Endothelial cell of umbilical vein (primary cell): ENCODE measurements around the gene DENND4B. TPM values are rescaled to one million over a fixed set of nuclear protein-coding genes. Genes with fewer than 3 reads are reported as not detected.
A peak's percentile ranks its signal among the peaks of the same experiment; 100 is the strongest.

Experiments
- Bru-seq: library from RNA; stranded (reverse); fragments of 400-500 nt; gene quantifications from one replicate; lab custom pipeline; 2021; lab: Mats Ljungman, UMichigan
- BruChase-seq, 2 experiments: library from RNA; stranded (reverse); fragments of 400-500 nt; gene quantifications; one replicate each; lab custom pipeline; 2021; lab: Mats Ljungman, UMichigan
- BruUV-seq: library from RNA; stranded (reverse); fragments of 400-500 nt; replicated peaks from 2 replicates; lab custom pipeline; 2021; lab: Mats Ljungman, UMichigan
- CTCF ChIA-PET: fragments of 300-600, 350-600 bp; sonication (Branson Sonifier 250); formaldehyde crosslinking; loops from one replicate; lab custom pipeline; 2021; ENCODE audit warnings: antibody characterized with exemption, inconsistent platforms; lab: Charles Lee
- POLR2A ChIA-PET: fragments of 300-600, 350-600 bp; sonication (Branson Sonifier 250); formaldehyde crosslinking; loops from one replicate; lab custom pipeline; 2021; ENCODE audit warnings: antibody characterized with exemption, inconsistent platforms; lab: Charles Lee
- DNase-seq: peaks from one replicate; pipeline ENCODE4 v3.0.0-alpha.2; 2011; ENCODE audit warnings: low read depth, low spot score
- FAIRE-seq: peaks from 2 replicates; lab custom pipeline; 2011; peaks lifted over from hg19 to GRCh38; lab: Jason Lieb, UNC
- H2AFZ ChIP-seq: 2 replicates; pipeline ENCODE4 v1.6.0; 2012; ENCODE audit warnings: low read depth, low read length, control low read depth, inconsistent platforms
- H3K27ac ChIP-seq: 2 replicates; pipeline ENCODE4 v1.5.1; 2011; ENCODE audit warnings: low read depth, mild to moderate bottlenecking, control low read depth, low read length, moderate library complexity; ENCODE audit not compliant: insufficient read depth
- H3K27me3 ChIP-seq, 2 experiments: 2 replicates each; pipeline versions ENCODE4 v1.6.0 to v1.6.1; 2011; ENCODE audit warnings: low read length in 2 of 2, mixed read lengths in 1 of 2; ENCODE audit not compliant: control insufficient read depth in 2 of 2, insufficient read depth in 2 of 2
- H3K36me3 ChIP-seq, 2 experiments: 2 replicates in 1 of 2; 3 replicates in 1 of 2; pipeline ENCODE4 v1.5.1; 2011; ENCODE audit warnings: low read length in 2 of 2, mild to moderate bottlenecking in 1 of 2, moderate library complexity in 1 of 2; ENCODE audit not compliant: control insufficient read depth in 2 of 2, insufficient read depth in 2 of 2; ENCODE audit errors: extremely low read depth in 1 of 2
- H3K4me1 ChIP-seq: 3 replicates; pipeline ENCODE4 v1.5.1; 2011; ENCODE audit warnings: mild to moderate bottlenecking, low read length; ENCODE audit not compliant: control insufficient read depth, insufficient read depth; ENCODE audit errors: extremely low read depth
- H3K4me2 ChIP-seq: 2 replicates; pipeline ENCODE4 v1.6.1; 2011; ENCODE audit warnings: low read length, control low read depth, mixed read lengths; ENCODE audit not compliant: insufficient read depth
- H3K4me3 ChIP-seq, 3 experiments: fragments of 200-600 bp in 1 of 3; sonication (generic), shearing (Covaris generic) in 1 of 3; replicated peaks in 1 of 3; 2 replicates each; pipeline ENCODE4 v1.5.1; 2011 to 2016; ENCODE audit warnings: control low read depth in 3 of 3, low read length in 3 of 3, mild to moderate bottlenecking in 2 of 3, inconsistent platforms in 1 of 3, low read depth in 1 of 3, moderate library complexity in 1 of 3; ENCODE audit not compliant: insufficient read depth in 1 of 3
- H3K79me2 ChIP-seq: 2 replicates; pipeline ENCODE4 v1.6.0; 2012; ENCODE audit warnings: low read length, inconsistent platforms; ENCODE audit not compliant: control insufficient read depth, insufficient read depth
- H3K9ac ChIP-seq: replicated peaks from 2 replicates; pipeline ENCODE3; 2011; ENCODE audit warnings: low read length, control low read depth; ENCODE audit not compliant: insufficient read depth; ENCODE audit errors: extremely low read depth
- H3K9me1 ChIP-seq: replicated peaks from 3 replicates; pipeline ENCODE4 v1.6.0; 2011; ENCODE audit warnings: mild to moderate bottlenecking, low read length; ENCODE audit not compliant: control insufficient read depth, insufficient read depth; ENCODE audit errors: extremely low read depth
- H3K9me3 ChIP-seq: replicated peaks from 2 replicates; pipeline ENCODE4 v1.5.1; 2012; ENCODE audit warnings: low read length, inconsistent platforms; ENCODE audit not compliant: control insufficient read depth, insufficient read depth
- H4K20me1 ChIP-seq: replicated peaks from 2 replicates; pipeline ENCODE3; 2011; ENCODE audit warnings: mild to moderate bottlenecking, low read length; ENCODE audit not compliant: control insufficient read depth, insufficient read depth; ENCODE audit errors: extremely low read depth
- CTCF ChIP-seq, 2 donors: IDR thresholded peaks; 1 replicate in 1 of 2; 2 replicates in 1 of 2; pipeline ENCODE4 v1.5.1; 2011; ENCODE audit warnings: low read length in 2 of 2, mild to moderate bottlenecking in 2 of 2, moderate library complexity in 2 of 2, control low read depth in 1 of 2, inconsistent platforms in 1 of 2, low read depth in 1 of 2; ENCODE audit not compliant: insufficient read depth in 1 of 2; ENCODE audit errors: extremely low read depth in 1 of 2
- EZH2 ChIP-seq: IDR thresholded peaks from 2 replicates; pipeline ENCODE4 v1.6.1; 2012; ENCODE audit warnings: borderline replicate concordance, low read depth, mild to moderate bottlenecking, moderate library complexity, low read length, inconsistent platforms; ENCODE audit not compliant: severe bottlenecking
- FOS ChIP-seq: IDR thresholded peaks from 2 replicates; pipeline ENCODE4 v1.6.1; 2011; ENCODE audit warnings: mild to moderate bottlenecking, low read length, moderate library complexity, borderline replicate concordance; ENCODE audit not compliant: insufficient read depth
- GATA2 ChIP-seq: IDR thresholded peaks from 2 replicates; pipeline ENCODE4 v1.7.0; 2011; ENCODE audit warnings: low read depth, mild to moderate bottlenecking, moderate library complexity, mixed read lengths, low read length; ENCODE audit not compliant: insufficient read length, insufficient read depth
- JUN ChIP-seq: IDR thresholded peaks from 2 replicates; pipeline ENCODE4 v1.6.1; 2011; ENCODE audit warnings: borderline replicate concordance, low read depth; ENCODE audit not compliant: insufficient read length, insufficient read depth
- MAX ChIP-seq: IDR thresholded peaks from 2 replicates; pipeline ENCODE4 v1.6.1; 2011; ENCODE audit not compliant: insufficient read depth, insufficient read length
- MYC ChIP-seq: IDR thresholded peaks from one replicate; pipeline ENCODE4 v1.6.1; 2011; ENCODE audit warnings: mild to moderate bottlenecking, low read depth, low read length
- POLR2A ChIP-seq: IDR thresholded peaks from 2 replicates; pipeline ENCODE4 v1.6.1; 2012; ENCODE audit warnings: low read depth, mild to moderate bottlenecking, control low read depth, low read length
- POLR2AphosphoS5 ChIP-seq: IDR thresholded peaks from 2 replicates; pipeline ENCODE4 v1.6.1; 2012; ENCODE audit warnings: low read depth, mild to moderate bottlenecking, control low read depth, low read length, moderate library complexity; ENCODE audit not compliant: insufficient read depth
- dilution Hi-C: fragments of 300-500 bp; cut with MboI; formaldehyde crosslinking; loops from one replicate; pipeline ENCODE4 v1.15.0; 2019; ENCODE audit warnings: low sequenced_read_pairs; ENCODE audit not compliant: extremely low pct_ligation_motif_present
- intact Hi-C: fragments of 100-400 bp; cut with micrococcal nuclease; formaldehyde crosslinking; loops from one replicate; pipeline ENCODE4 v1.10.0; 2022
- long read RNA-seq: library from polyadenylated mRNA; stranded (forward); transcript quantifications from one replicate; pipeline ENCODE4 v2.0.0, GENCODE V29; 2021
- polyA minus RNA-seq, 3 experiments: library from RNA; depleted of rRNA, polyadenylated mRNA; stranded (reverse); fragments of >200 nt; gene quantifications; 1 replicate in 1 of 3; 2 replicates in 2 of 3; pipeline ENCODE4 v1.2.3, GENCODE V29; 2011
- polyA plus RNA-seq, 4 experiments: library from polyadenylated mRNA; depleted of rRNA in 3 of 4; stranded (reverse) in 3 of 4; unstranded in 1 of 4; fragments of >200 nt; gene quantifications; 2 replicates each; pipeline versions ENCODE4 v1.2.1 to v1.2.3, GENCODE V29; 2011 to 2012; ENCODE audit warnings: missing spikeins in 1 of 4
- total RNA-seq: library from RNA; stranded (reverse); gene quantifications from 2 replicates; pipeline ENCODE4 v1.2.3, GENCODE V29; 2021

Gene DENND4B
- total RNA-seq, result 54.3 and 57.8 TPM in 2 replicates
- 35.6 and 45.6 TPM in 2 replicates for polyA plus RNA-seq
- polyA plus RNA-seq (2011; cell fraction: cytosol; rRNA removed), result 15.8 and 20.5 TPM in 2 replicates
- 197 and 243 TPM in 2 replicates for polyA plus RNA-seq (2011; cell fraction: nucleus; rRNA removed)
- polyA plus RNA-seq (2012), result 24.9 and 25.3 TPM in 2 replicates
- 42.9 and 51.9 TPM in 2 replicates for polyA minus RNA-seq
- 16.3 TPM for polyA minus RNA-seq (2011; cell fraction: cytosol; rRNA and poly(A)+ RNA removed)
- 85.3 and 110 TPM in 2 replicates for polyA minus RNA-seq (2011; cell fraction: nucleus; rRNA and poly(A)+ RNA removed)
- percentile 58 among the genes with signal in this experiment for Bru-seq, nascent RNA
- percentile 79 among the genes with signal in this experiment for BruChase-seq, experiment 1, labeled RNA remaining after a 6-hour chase
- BruChase-seq, experiment 2, labeled RNA remaining after a 2-hour chase, result percentile 74 among the genes with signal in this experiment
- long read RNA-seq, partial matches to known transcripts, result 23 of 44 reads
- long read RNA-seq, other reads (novel, unspliced or antisense), result 21 of 44 reads

GRCh38 chr1:153946622-153947241, at the start of gene DENND4B:
DENND4B (minus strand) TSS chr1:153946718; CDS start chr1:153944374, 2,344 bp downstream.
- Histone ChIP-seq H3K9ac (peak within 1 kb of the TSS; percentile 84), H3K27me3 (no peaks in the 10 kb centered on the region), H3K4me3 (peak within 1 kb of the TSS; percentile 42 to 88 (median 73)), H2AFZ (peak within 1 kb of the TSS; percentile 5), H3K27ac (peak within 1 kb of the TSS; percentile 63), H3K9me3 (no peaks in the 10 kb centered on the region), H3K4me2 (peak within 1 kb of the TSS; percentile 73), H4K20me1 (no peaks in the 10 kb centered on the region), H3K79me2 (peaks cover 16% of the 10 kb centered on the region), H3K9me1 (no peaks in the 10 kb centered on the region), H3K4me1 (peaks cover 9% of the 10 kb centered on the region), H3K36me3 (peaks cover 3 to 37% of the 10 kb centered on the region in 2 experiments)
- FAIRE-seq, result peak; percentile 82
- DNase-seq, result peak; percentile 65
- CTCF ChIA-PET, result interaction anchor here (0.6 to 5.3 kb wide), 26 partner anchors 9 to 791 kb away, joined by 3 to 65 read pairs (median 6); partner anchors contain the start of genes CREB3L4, CRTC2, GATAD2B and INTS3
- intact Hi-C loops (loop anchor here (1.0 to 2.0 kb wide), 9 partner anchors 12 to 269 kb away; partner anchors contain the start of genes CRTC2, RAB13 and SLC39A1), dilution Hi-C loops (no loop called here)
- POLR2A ChIA-PET, result interaction anchor here (0.7 to 1.3 kb wide), 5 partner anchors 12 to 44 kb away, joined by 3 to 5 read pairs (median 4); partner anchors contain the start of genes GATAD2B and SLC39A1
- no TSS peak for BruUV-seq
- no peak for TF ChIP-seq MAX
- TF ChIP-seq POLR2A, result no peak
- peak; percentile 76 for TF ChIP-seq POLR2AphosphoS5
- TF ChIP-seq FOS, result no peak
- peak; percentile 89 to 97 for TF ChIP-seq CTCF (IDR thresholded peaks at IDR 0.05; ENCODE audit: extremely low read depth in 1 of 2, insufficient read depth in 1 of 2, low read depth in 1 of 2, low read length in 2 of 2)
- TF ChIP-seq GATA2, result no peak
- no peak for TF ChIP-seq JUN
- TF ChIP-seq EZH2, result no peak
- TF ChIP-seq MYC, result no peak
